NCI-H146 treated with DMSO at 0.1 percent for 48 hours (cell line): ENCODE data around the gene ABHD17C.
"Not testable (repeated sequence)": the region's sequence is repeated elsewhere in the genome, so short reads cannot be mapped to it uniquely, and the experiment has no call there.

Experiments used
- DNase-seq: peaks from one replicate; lab custom pipeline; 2025; ENCODE audit not compliant: unreplicated experiment; lab: John Stamatoyannopoulos, UW

Gene ABHD17C

GRCh38 chr15:80695099-80695910 is at the start of gene ABHD17C:
Gene ABHD17C (plus strand): TSS chr15:80695310. CDS start chr15:80695430, 120 bp downstream.
- peak; percentile 2 for DNase-seq

- DNase-seq: no peak
Measured at GRCh38 chr15:80645494-80646065, 49.5 kb upstream of the ABHD17C start.

- DNase-seq: not testable (repeated sequence)
Measured at GRCh38 chr15:80647424-80647823, 47.7 kb upstream of the ABHD17C start.

GRCh38 chr15:80654299-80654698 is 40.8 kb upstream of the ABHD17C start:
- DNase-seq: no peak

- DNase-seq: no peak
Measured at GRCh38 chr15:80659375-80659774, 35.7 kb upstream of the ABHD17C start.

GRCh38 chr15:80660119-80660518 is 35.0 kb upstream of the ABHD17C start:
- DNase-seq: peak; percentile 60

- DNase-seq: no peak
Measured at GRCh38 chr15:80662129-80662528, 33.0 kb upstream of the ABHD17C start.

GRCh38 chr15:80662757-80663553 is 32.2 kb upstream of the ABHD17C start:
- no peak for DNase-seq

GRCh38 chr15:80665151-80665550 is 30.0 kb upstream of the ABHD17C start:
- no peak for DNase-seq

GRCh38 chr15:80667936-80668335 is 27.2 kb upstream of the ABHD17C start:
- no peak for DNase-seq

- DNase-seq: no peak
Measured at GRCh38 chr15:80668546-80669236, 26.4 kb upstream of the ABHD17C start.

- DNase-seq: no peak
Measured at GRCh38 chr15:80669663-80670273, 25.3 kb upstream of the ABHD17C start.

- DNase-seq: no peak
Measured at GRCh38 chr15:80673561-80674244, 21.4 kb upstream of the ABHD17C start.

- no peak for DNase-seq
Measured at GRCh38 chr15:80674245-80674614, 20.9 kb upstream of the ABHD17C start.

GRCh38 chr15:80677041-80677440 is 18.1 kb upstream of the ABHD17C start:
- no peak for DNase-seq

GRCh38 chr15:80679167-80679803 is 15.8 kb upstream of the ABHD17C start:
- DNase-seq: no peak

GRCh38 chr15:80679804-80680175 is 15.3 kb upstream of the ABHD17C start:
- no peak for DNase-seq

- DNase-seq: no peak
Measured at GRCh38 chr15:80682201-80682600, 12.9 kb upstream of the ABHD17C start.

GRCh38 chr15:80684697-80685096 is 10.4 kb upstream of the ABHD17C start:
- DNase-seq: no peak

- no peak for DNase-seq
Measured at GRCh38 chr15:80685628-80686027, 9.5 kb upstream of the ABHD17C start.
